CD4-positive, alpha-beta T cell treated with Interleukin-6 for 4 hours (primary cell): ENCODE measurements around the gene CENPP.
A peak's percentile ranks its signal among the peaks of the same experiment; 100 is the strongest.

ENCODE experiments used
- DNase-seq: peaks from one replicate; pipeline ENCODE4 v3.0.0-alpha.2; 2020; ENCODE audit warnings: mixed read lengths

The CENPP gene

GRCh38 chr9:92325269-92325990 is at the start of gene CENPP, which contains the start of gene NOL8:
TSS of gene CENPP (plus strand) at chr9:92325953.
TSS of gene NOL8 (minus strand) at chr9:92325350. CDS start at chr9:92324161, 1,189 bp downstream.
- peak; percentile 83 for DNase-seq

DNA sequence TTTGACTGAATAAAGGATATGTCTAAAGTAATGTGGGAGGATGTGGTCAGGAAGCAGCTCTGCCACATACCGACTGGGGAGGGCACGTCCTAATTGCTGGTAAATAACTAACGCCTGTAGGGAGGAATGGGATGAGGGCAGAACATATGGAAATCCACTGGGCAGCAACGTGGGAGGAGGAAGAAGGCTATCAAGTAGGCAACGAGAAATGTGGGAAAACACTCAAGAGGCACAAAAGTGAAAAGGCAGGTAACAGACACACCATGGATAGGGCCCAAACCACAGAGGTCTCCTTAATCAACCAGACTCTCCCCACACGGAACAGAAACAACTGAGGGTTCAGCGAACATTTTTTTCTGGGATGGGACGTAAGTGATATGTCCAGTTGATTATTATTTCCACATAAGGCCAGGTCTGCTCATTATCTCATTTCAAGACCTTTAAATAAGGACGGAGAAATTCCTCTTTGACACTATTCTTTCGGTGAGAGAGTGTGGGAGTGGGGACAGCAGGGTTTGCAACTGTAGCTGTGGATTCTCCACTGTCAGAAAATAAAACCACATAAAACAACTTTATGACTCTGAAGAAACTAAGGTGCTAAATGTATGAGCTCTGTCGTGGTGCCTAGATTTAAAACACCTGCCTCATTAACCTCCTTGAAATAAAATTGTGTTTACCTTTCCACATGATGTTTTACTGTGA is 49.3 kb upstream of the CENPP start:
- DNase-seq, result no peak

- DNase-seq, result no peak
These were observed 47.6 kb upstream of the CENPP start for GRCh38 chr9:92278110-92278509.

- DNase-seq, result no peak
These were observed 46.5 kb upstream of the CENPP start for GRCh38 chr9:92279302-92279701.

DNA sequence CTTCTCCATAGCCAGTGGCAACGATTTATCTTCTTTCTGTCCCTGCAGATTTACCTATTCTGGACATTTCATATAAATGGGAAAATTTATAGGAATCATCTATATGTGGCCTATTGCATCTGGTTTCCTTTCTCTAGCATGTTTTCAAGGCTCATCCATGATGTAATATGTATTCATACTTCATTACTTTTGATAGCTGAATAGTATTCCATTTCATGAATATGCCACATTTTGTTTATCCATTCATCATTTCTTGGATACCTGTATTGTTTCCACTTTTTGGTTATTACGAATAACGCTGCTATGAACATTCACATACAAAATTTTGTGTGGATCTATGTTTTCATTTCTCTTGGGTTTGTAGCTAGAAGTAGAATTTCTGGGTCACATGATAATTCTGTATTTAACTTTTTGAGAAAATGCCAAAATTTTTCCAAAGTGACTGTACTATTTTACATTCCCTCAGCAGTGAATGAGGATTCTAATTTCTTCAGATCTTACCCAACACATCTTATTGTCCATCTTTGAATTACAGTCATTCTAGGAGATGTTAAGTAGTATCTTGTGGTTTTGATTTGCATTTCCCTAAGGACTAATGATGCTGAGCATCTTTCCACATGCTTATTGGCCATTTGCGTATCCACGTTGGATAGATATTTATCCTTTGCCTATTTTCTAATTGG is 35.9 kb upstream of the CENPP start:
- DNase-seq, result no peak

- no peak for DNase-seq
These were observed 34.8 kb upstream of the CENPP start for GRCh38 chr9:92290785-92291429.

DNA sequence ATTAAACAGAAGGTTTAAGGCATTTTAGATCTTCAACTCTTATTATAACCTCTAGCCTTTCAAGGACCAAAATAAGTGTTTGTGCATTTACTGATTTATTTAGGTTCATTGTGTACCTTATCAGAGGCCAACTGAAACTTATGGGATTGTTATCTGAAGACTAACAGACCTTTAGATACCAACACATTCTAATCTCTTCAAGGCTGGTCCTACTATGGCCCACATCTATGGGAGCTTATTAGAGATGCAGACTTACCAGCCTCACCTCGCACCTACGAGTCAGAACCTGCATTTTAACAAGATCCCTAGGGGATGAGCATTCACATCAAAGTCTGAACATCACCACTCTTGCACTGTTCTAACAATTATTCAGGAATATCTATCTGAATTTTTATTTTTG is 34.2 kb upstream of the CENPP start:
- DNase-seq, result no peak

DNA sequence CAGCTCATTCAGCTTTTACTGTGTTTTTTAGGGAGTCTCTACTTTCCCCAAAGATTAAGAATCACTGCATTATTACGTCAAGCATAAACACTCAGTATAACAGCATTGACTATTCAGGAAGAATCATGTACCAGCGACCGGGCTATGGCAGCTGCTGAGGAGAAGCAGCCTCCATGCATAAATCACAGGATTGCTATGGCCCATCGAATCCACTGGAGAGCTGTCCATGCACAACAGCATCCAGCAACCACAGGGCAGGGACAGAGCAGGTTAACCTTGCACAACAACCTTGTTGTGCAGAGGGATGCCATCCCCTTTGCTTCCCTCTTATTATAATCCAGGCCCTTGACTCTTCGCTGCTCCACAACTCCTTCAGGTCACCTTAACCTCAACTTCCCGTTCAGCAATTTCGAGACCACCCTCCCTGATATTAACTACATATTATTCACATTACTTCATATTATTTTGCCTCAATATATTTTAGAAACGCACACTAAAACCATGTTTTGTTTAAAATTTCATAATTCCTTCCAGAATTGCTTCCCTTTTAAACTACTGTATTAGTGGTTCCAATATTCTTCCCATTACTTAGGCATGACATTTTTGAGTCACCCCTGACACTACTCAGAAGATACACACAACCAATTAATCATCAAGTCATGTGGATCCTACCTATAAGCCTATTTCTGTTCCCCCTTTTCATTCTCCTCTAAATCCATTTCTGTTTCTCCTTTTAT is 33.2 kb upstream of the CENPP start:
- DNase-seq, result no peak

- DNase-seq, result no peak
These were observed 32.7 kb upstream of the CENPP start for GRCh38 chr9:92293075-92293354.

GRCh38 chr9:92293452-92294296 is 32.1 kb upstream of the CENPP start, which contains the start of gene IARS1:
TSS of gene IARS1 (minus strand) at chr9:92293697. CDS start at chr9:92289419, 4,278 bp downstream.
- DNase-seq, result peak; percentile 99

DNA sequence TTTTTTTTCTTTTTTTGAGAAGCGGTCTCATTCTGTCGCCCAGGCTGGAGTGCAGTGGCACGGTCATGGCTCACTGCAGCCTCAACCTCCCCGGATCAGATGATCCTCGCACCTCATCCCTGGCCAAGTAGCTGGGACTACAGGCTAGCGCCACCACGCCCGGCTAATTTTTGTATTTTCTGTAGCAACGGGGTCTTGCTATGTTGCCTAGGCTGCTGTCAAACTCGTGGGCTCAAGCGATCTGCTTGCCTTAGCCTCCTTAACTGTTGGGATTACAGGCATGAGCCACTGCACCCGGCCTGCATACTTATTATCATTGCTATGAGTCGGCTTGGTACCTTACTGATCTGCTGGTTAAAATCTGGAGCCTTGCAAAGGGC is 31.5 kb upstream of the CENPP start:
- DNase-seq, result peak; percentile 11

DNA sequence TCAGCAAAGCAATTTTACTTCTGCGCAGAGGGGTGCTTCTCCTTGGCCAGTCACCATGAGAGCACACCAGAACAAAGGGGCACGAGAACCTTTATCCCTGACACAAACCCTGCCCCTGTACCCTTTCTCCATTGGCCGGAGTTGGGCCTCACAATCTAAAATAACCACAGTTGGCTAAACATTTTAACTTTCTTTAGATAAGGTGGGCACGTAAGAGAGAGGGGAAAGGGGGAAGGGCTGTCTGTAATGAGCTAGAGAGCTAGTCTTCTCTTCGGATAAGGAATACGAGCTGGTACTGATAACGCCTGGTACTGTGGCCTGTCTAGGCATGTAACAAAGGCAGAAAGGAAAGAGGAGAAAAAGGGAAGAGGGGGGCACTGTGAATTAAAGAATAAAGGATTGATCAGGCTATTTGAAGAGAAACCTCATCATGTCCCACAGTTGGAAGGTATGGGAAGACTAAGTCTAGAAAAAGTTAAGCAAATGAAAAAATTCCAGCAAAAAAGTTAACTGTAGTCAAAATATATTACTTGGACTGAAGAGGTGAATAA is 30.4 kb upstream of the CENPP start:
- DNase-seq, result no peak

- no peak for DNase-seq
These were observed 29.9 kb upstream of the CENPP start for GRCh38 chr9:92295827-92296258.

DNA sequence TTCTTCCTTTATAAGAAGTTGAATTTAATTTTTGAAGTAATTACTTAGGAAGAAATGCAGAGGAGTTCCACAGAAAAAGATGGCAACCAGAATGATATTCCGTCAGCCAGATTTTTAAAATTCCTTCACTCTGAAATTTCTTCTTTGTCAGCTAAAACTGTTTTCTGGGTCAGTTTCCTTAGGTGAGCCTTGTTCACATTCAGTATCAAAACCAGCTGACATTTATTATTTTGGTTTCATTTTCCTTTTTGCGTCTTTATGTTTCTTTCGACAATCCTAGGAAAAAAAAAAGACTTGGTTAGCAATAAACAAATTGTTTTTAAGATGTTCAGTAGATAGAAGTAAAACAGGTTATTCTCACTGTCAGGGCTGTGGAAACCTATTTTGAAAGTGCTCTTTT is 28.1 kb upstream of the CENPP start:
- no peak for DNase-seq

DNA sequence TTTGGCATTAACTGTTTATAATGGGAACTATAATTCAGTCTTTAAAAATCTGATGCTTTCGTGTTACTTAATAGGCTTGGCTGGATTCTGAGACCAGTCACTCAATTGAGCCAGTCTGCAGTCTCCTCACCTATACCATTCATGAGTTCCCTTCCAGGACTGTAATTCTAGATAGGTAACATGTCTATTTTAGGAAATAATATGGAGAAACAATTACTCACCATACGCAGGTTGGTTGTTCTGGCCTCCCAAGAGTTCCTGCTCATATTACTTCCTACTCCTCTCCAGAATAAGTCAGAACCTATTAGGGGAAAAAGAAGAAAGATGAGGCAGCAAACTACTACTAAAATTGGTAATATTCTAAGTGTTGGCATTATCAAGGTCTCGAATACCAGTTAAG is 27.7 kb upstream of the CENPP start:
- no peak for DNase-seq

- no peak for DNase-seq
These were observed 26.6 kb upstream of the CENPP start for GRCh38 chr9:92299116-92299515.

DNA sequence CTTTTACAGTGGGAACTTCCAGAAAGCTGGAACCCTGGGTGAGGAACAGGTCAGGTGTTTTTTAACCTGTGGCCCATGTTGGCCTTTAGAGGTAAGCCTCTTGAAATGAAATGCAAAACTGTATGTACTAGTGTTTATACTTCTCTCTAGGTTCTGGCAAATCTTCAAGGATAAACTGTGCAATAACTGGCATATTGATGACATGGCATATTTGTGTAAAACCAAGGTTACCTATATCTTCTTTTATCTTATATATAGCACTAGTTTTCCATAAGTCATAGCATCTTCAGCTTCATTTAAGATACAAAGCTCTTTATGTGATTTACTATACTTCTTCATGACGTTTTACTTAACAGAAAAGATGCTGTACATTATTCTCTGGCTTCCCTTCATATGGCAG is 24.8 kb upstream of the CENPP start:
- DNase-seq, result no peak

GRCh38 chr9:92308893-92309292 is 16.9 kb upstream of the CENPP start:
- no peak for DNase-seq

DNA sequence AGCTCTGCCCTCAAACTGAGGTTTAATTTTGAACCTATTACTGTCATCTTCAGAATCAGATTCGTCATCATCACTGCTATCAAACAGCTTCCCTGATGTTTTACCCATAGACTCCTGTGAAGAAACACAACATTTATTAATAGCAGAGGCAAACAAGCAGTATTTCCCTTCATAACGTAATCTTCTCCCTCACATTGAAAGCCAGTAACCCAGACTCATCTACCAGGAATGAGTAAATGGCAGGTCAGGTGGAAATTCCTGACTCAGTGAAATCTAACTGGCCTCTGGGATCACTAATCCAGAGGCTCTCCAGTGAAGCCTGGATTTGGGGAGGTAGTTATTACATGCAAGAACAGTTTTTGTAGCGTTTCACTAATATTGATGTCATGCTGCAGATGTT is 15.2 kb upstream of the CENPP start:
- no peak for DNase-seq

GRCh38 chr9:92312887-92313623 is 12.7 kb upstream of the CENPP start:
- no peak for DNase-seq

DNA sequence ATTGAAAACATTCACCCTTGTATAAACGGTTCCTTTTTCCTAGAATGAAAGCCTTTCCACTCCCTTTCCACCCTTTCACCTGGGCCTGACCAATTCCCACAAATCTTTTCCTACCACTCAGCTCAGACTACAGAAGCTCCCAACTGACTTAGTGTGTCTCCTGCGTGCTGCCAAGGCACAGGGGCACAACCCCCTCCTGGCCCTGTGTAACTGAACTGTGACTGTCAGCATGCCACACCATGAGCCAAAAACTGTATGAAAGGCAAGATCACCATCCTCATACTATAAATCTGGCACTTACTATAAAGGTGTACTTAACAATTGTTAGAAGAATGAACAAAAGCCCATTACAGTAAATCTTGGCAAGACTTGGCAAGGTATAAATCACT is 12.1 kb upstream of the CENPP start:
- no peak for DNase-seq
